IMR-90 (cell line): Measurements from ENCODE around the gene ELP6. TPM values are rescaled to one million over a fixed set of nuclear protein-coding genes. Genes with fewer than 3 reads are reported as not detected.

Experiments used
- ATAC-seq: fragments of 200-7000 bp; cut with Tn5 transposase; 2 replicates; pipeline ENCODE4 v1.9.1; 2020; ENCODE audit warnings: low read depth, mild to moderate bottlenecking, moderate library complexity
- BruUV-seq: library from RNA; stranded (reverse); fragments of 400-500 nt; replicated peaks from 2 replicates; lab custom pipeline; 2021; lab: Mats Ljungman, UMichigan
- CTCF ChIA-PET: fragments of 300-600 bp; formaldehyde crosslinking; extraction: SDS; loops from one replicate; lab custom pipeline; 2021; ENCODE audit warnings: antibody characterized with exemption; lab: Yijun Ruan, JAX
- POLR2A ChIA-PET: fragments of 300-600 bp; sonication (Branson Sonifier 250); formaldehyde crosslinking; loops from one replicate; lab custom pipeline; 2022; ENCODE audit warnings: antibody characterized with exemption; ENCODE audit not compliant: unreplicated experiment; lab: Charles Lee
- DNase-seq: peaks from one replicate; pipeline ENCODE4 v3.0.0; 2013
- H2AFZ ChIP-seq: replicated peaks from 2 replicates; pipeline ENCODE3; 2013; ENCODE audit warnings: low read length, mild to moderate bottlenecking; ENCODE audit not compliant: poor library complexity
- H2AK5ac ChIP-seq: 2 replicates; pipeline ENCODE4 v1.6.1; 2013; ENCODE audit warnings: low read depth, low read length, inconsistent platforms
- H2AK9ac ChIP-seq: replicated peaks from 2 replicates; pipeline ENCODE3; 2013; ENCODE audit warnings: mild to moderate bottlenecking, low read depth, low read length, moderate library complexity; ENCODE audit not compliant: poor library complexity
- H2BK120ac ChIP-seq: 2 replicates; pipeline ENCODE4 v1.6.1; 2013; ENCODE audit warnings: low read depth, low read length, inconsistent platforms
- H2BK15ac ChIP-seq: 3 replicates; pipeline ENCODE4 v1.6.1; 2013; ENCODE audit warnings: low read depth, low read length, inconsistent platforms
- H2BK20ac ChIP-seq: 2 replicates; pipeline ENCODE4 v1.6.1; 2013; ENCODE audit warnings: low read depth, mild to moderate bottlenecking, inconsistent platforms, low read length, moderate library complexity
- H2BK5ac ChIP-seq: 2 replicates; pipeline ENCODE4 v1.6.1; 2013; ENCODE audit warnings: mild to moderate bottlenecking, low read depth, low read length, inconsistent platforms; ENCODE audit not compliant: poor library complexity, severe bottlenecking
- H3K14ac ChIP-seq: replicated peaks from 2 replicates; pipeline ENCODE4 v1.6.1; 2013; ENCODE audit warnings: low read depth, low read length, inconsistent platforms
- H3K18ac ChIP-seq: 2 replicates; pipeline ENCODE4 v1.6.1; 2013; ENCODE audit warnings: low read depth, low read length, control low read depth
- H3K23ac ChIP-seq: 2 replicates; pipeline ENCODE4 v1.6.1; 2013; ENCODE audit warnings: low read depth, low read length, inconsistent platforms
- H3K27ac ChIP-seq: 2 replicates; pipeline ENCODE4 v1.5.1; 2013; ENCODE audit warnings: mild to moderate bottlenecking, control low read depth, low read length; ENCODE audit not compliant: insufficient read depth
- H3K27me3 ChIP-seq: 2 replicates; pipeline ENCODE4 v1.6.1; 2013; ENCODE audit warnings: low read length; ENCODE audit not compliant: control insufficient read depth, insufficient read depth
- H3K36me3 ChIP-seq: 2 replicates; pipeline ENCODE4 v1.6.1; 2013; ENCODE audit warnings: low read length, mixed read lengths; ENCODE audit not compliant: control insufficient read depth, insufficient read depth
- H3K4ac ChIP-seq: 2 replicates; pipeline ENCODE4 v1.6.1; 2013; ENCODE audit warnings: low read depth, low read length, inconsistent platforms
- H3K4me1 ChIP-seq: 2 replicates; pipeline ENCODE4 v1.6.1; 2013; ENCODE audit warnings: low read length, mixed read lengths; ENCODE audit not compliant: control insufficient read depth, insufficient read depth
- H3K4me2 ChIP-seq: 2 replicates; pipeline ENCODE4 v1.6.1; 2013; ENCODE audit warnings: low read depth, mild to moderate bottlenecking, control low read depth, low read length, moderate library complexity
- H3K4me3 ChIP-seq: 2 replicates; pipeline ENCODE4 v1.5.1; 2013; ENCODE audit warnings: low read depth, mild to moderate bottlenecking, control low read depth, low read length, moderate library complexity; ENCODE audit not compliant: insufficient read depth
- H3K56ac ChIP-seq: 2 replicates; pipeline ENCODE4 v1.6.1; 2013; ENCODE audit warnings: low read length, inconsistent platforms; ENCODE audit not compliant: insufficient read depth; ENCODE audit errors: extremely low read depth
- H3K79me1 ChIP-seq, 2 experiments: 2 replicates each; pipeline ENCODE4 v1.6.1; 2013; ENCODE audit warnings: low read length in 2 of 2, inconsistent platforms in 1 of 2, low read depth in 1 of 2
- H3K9ac ChIP-seq: 2 replicates; pipeline ENCODE4 v1.6.1; 2013; ENCODE audit warnings: low read depth, low read length, control low read depth
- H3K9me1 ChIP-seq: 2 replicates; pipeline ENCODE4 v1.6.1; 2013; ENCODE audit warnings: low read length, inconsistent platforms; ENCODE audit not compliant: insufficient read depth
- H3K9me3 ChIP-seq: 2 replicates; pipeline ENCODE4 v1.6.1; 2013; ENCODE audit warnings: low read length; ENCODE audit not compliant: control insufficient read depth, insufficient read depth
- H4K20me1 ChIP-seq: 2 replicates; pipeline ENCODE4 v1.6.1; 2013; ENCODE audit warnings: low read length, inconsistent platforms; ENCODE audit not compliant: insufficient read depth
- H4K5ac ChIP-seq: 2 replicates; pipeline ENCODE4 v1.6.1; 2013; ENCODE audit warnings: mild to moderate bottlenecking, low read depth, low read length, control low read depth
- H4K8ac ChIP-seq, 2 experiments: 2 replicates each; pipeline ENCODE4 v1.6.1; 2013; ENCODE audit warnings: low read depth in 2 of 2, low read length in 2 of 2, control low read depth in 1 of 2, inconsistent platforms in 1 of 2
- H4K91ac ChIP-seq: 2 replicates; pipeline ENCODE4 v1.6.1; 2013; ENCODE audit warnings: low read depth, low read length, inconsistent platforms; ENCODE audit not compliant: insufficient read depth
- CEBPB ChIP-seq: IDR thresholded peaks from 2 replicates; pipeline ENCODE4 v1.6.1; 2012; ENCODE audit warnings: low read depth, low read length, improper control_type of control experiment
- CHD1 ChIP-seq: IDR thresholded peaks from 2 replicates; pipeline ENCODE4 v1.6.1; 2012; ENCODE audit warnings: low read depth, low read length, improper control_type of control experiment
- FOS ChIP-seq: fragments of 150-350 bp; IDR thresholded peaks from 2 replicates; pipeline ENCODE4 v1.6.1; 2016; ENCODE audit warnings: low read depth, low read length
- MAZ ChIP-seq: IDR thresholded peaks from 2 replicates; pipeline ENCODE4 v1.6.1; 2012; ENCODE audit warnings: low read depth, mild to moderate bottlenecking, low read length, improper control_type of control experiment, moderate library complexity, borderline replicate concordance
- MXI1 ChIP-seq: IDR thresholded peaks from 2 replicates; pipeline ENCODE4 v1.6.1; 2012; ENCODE audit warnings: low read depth, mild to moderate bottlenecking, low read length, moderate library complexity, borderline replicate concordance
- NFE2L2 ChIP-seq: fragments of 150-350 bp; IDR thresholded peaks from 2 replicates; pipeline ENCODE4 v1.6.1; 2016; ENCODE audit warnings: low read depth, mild to moderate bottlenecking, low read length
- POLR2A ChIP-seq: IDR thresholded peaks from 2 replicates; pipeline ENCODE4 v1.6.1; 2012; ENCODE audit warnings: mild to moderate bottlenecking, low read depth, low read length
- RAD21 ChIP-seq: IDR thresholded peaks from 2 replicates; pipeline ENCODE4 v1.6.1; 2012; ENCODE audit warnings: low read length, improper control_type of control experiment
- RFX5 ChIP-seq: IDR thresholded peaks from 2 replicates; pipeline ENCODE4 v1.8.0; 2012; ENCODE audit warnings: low read depth, mild to moderate bottlenecking, low read length, moderate library complexity
- SMC3 ChIP-seq: fragments of 150-350 bp; IDR thresholded peaks from 2 replicates; pipeline ENCODE4 v1.6.1; 2016; ENCODE audit warnings: low read depth, mild to moderate bottlenecking, antibody characterized with exemption, low read length, moderate library complexity
- WGBS, 2 experiments: methylation state at CpG; one replicate each; pipeline versions ENCODE4 v1.1.5 to v1.1.7; 2013; ENCODE audit warnings: missing lambda C conversion rate in 2 of 2; ENCODE audit not compliant: insufficient read length in 1 of 2; ENCODE audit errors: extremely low coverage in 2 of 2; 5-methylcytosine and 5-hydroxymethylcytosine counted together
- dilution Hi-C: fragments of 300-500 bp; cut with HindIII; formaldehyde crosslinking; loops from one replicate; pipeline ENCODE4 v1.14.3; 2018; ENCODE audit warnings: low sequenced_read_pairs; ENCODE audit not compliant: unreplicated experiment
- in situ Hi-C: fragments of 300-500 bp; cut with MboI; formaldehyde crosslinking; loops from 3 replicates; pipeline ENCODE4 v1.14.3; 2019; ENCODE audit warnings: low sequenced_read_pairs, inconsistent platforms, mixed read lengths
- intact Hi-C: fragments of 100-400 bp; cut with micrococcal nuclease; formaldehyde crosslinking; loops from 2 replicates; pipeline ENCODE4 v1.10.0; 2022
- polyA plus RNA-seq, 3 experiments: library from polyadenylated mRNA; depleted of rRNA; stranded (reverse); fragments of >200 nt; gene quantifications; 2 replicates each; pipeline ENCODE4 v1.2.3, GENCODE V29; 2012; ENCODE audit warnings: low replicate concordance in 1 of 3
- total RNA-seq: library from RNA; depleted of rRNA; stranded (reverse); fragments of >200 nt; gene quantifications from 2 replicates; pipeline ENCODE4 v1.2.3, GENCODE V29; 2012
- TF ChIP-seq, protein P1 (sequence below): fragments of 150-350 bp; IDR thresholded peaks from 2 replicates; pipeline ENCODE4 v1.6.1; 2016; ENCODE audit warnings: low read depth, mild to moderate bottlenecking, low read length, moderate library complexity, borderline replicate concordance
- TF ChIP-seq, protein P2 (sequence below): conservative IDR thresholded peaks from 2 replicates; pipeline ENCODE4 v1.5.1; 2012; ENCODE audit warnings: mild to moderate bottlenecking, low read depth, low read length, improper control_type of control experiment
- TF ChIP-seq, protein P3 (sequence below): fragments of 150-350 bp; IDR thresholded peaks from 2 replicates; pipeline ENCODE4 v1.6.1; 2017; ENCODE audit warnings: mild to moderate bottlenecking, antibody characterized with exemption, low read length, low read depth

The ELP6 gene
- total and polyA plus RNA-seq, 2 of the 4 experiments (the other 2 are of a cell fraction), result 31.4 to 44.9 TPM

DNA sequence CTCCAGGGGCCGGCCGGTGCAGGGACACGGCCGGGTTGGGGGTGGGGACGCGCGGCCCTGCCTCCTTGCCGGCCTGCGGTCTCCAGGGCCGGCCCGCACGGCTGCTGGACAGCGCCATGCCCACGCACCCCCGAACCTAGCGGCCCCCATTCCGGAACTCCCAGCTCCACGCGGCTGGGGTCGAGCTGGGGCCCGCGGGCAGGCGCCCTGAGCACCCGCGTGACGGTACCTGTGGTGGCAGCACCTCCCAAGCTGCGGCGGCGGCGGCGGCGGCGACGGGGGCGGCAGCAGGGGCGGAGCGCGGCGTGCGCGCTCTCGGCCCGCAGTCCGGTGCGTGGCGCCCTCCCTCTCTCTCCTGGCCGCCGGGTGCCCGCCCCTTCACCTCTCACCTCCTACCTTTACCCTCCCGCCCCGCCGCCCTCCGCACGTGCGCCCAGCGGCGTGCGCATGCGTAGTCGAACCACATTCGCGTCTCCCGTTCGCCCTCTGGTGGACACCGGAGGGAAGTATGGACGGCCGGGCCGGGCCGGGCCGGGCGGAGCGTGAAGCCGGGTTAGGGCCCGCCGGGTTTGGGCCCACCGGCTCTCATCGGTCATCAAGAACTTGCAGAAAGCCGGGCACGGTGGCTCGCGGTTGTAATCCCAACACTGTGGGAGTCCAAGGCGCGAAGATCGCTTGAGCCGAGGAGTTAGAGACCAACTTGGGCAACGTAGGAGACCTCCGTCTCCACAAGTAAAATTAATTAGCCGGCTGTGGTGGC lies 37.8 kb downstream of the ELP6 start, which contains the start of gene SCAP:
SCAP (minus strand) TSS at position 372 of the 760 bp plus-strand sequence. CDS start 32,948 bp downstream, outside the sequence.
- H3K56ac ChIP-seq, result peak within 1 kb of the TSS; percentile 60
- peak within 1 kb of the TSS; percentile 74 for H2BK5ac ChIP-seq
- in situ Hi-C loops (loop anchor here (5.0 kb wide), 1 partner anchor 53 kb away; no protein-coding TSS in a partner anchor), dilution Hi-C loops (no loop called here), intact Hi-C loops (loop anchor here (1.0 kb wide), 2 partner anchors 37 to 54 kb away; no protein-coding TSS in a partner anchor)
- peaks cover 3% of the 10 kb centered on the region; the same call in 1 of the 2 replicates for H3K9me1 ChIP-seq
- H2AFZ ChIP-seq, result peak within 1 kb of the TSS; percentile 98
- H3K18ac ChIP-seq, result peak within 1 kb of the TSS; percentile 42; the same call in 1 of the 2 replicates
- no TSS peak for BruUV-seq
- 0 out of 2 replicates have a peak within 1 kb of the TSS, but pooled peaks have one; percentile 59 for H2BK120ac ChIP-seq
- H3K9me3 ChIP-seq, result no peaks in the 10 kb centered on the region
- no peak within 1 kb of the TSS for H2BK20ac ChIP-seq
- DNase-seq, result peak; percentile 64
- H3K27me3 ChIP-seq, result no peaks in the 10 kb centered on the region
- peaks cover 3 to 33% of the 10 kb centered on the region in 2 experiments for H3K79me1 ChIP-seq
- ChIA-PET POLR2A (no interaction called here), CTCF (interaction anchor here (0.9 to 1.0 kb wide), 2 partner anchors 51 to 55 kb away, joined by 3 read pairs; no protein-coding TSS in a partner anchor)
- H3K4me3 ChIP-seq, result peak within 1 kb of the TSS; percentile 85
- peaks cover 13% of the 10 kb centered on the region; the same call in 1 of the 2 replicates for H4K20me1 ChIP-seq
- H2BK15ac ChIP-seq, result no peak within 1 kb of the TSS
- H3K4me1 ChIP-seq, result peaks cover 2% of the 10 kb centered on the region; the same call in 1 of the 2 replicates
- peak within 1 kb of the TSS; percentile 52; the same call in 1 of the 2 replicates for H2AK5ac ChIP-seq
- 3% methylated on average over 33 of the region's 88 CpGs; no CpG with 5 or more reads in 1 of the 2 experiments for WGBS, 2 experiments
- H2AK9ac ChIP-seq, result peak within 1 kb of the TSS; percentile 94
- peak within 1 kb of the TSS; percentile 81 for H3K9ac ChIP-seq
- peak within 1 kb of the TSS; percentile 83 for H3K27ac ChIP-seq
- peak within 1 kb of the TSS; percentile 93 to 98 for H4K8ac ChIP-seq
- H3K4ac ChIP-seq, result peak within 1 kb of the TSS; percentile 87
- H3K23ac ChIP-seq, result peak within 1 kb of the TSS; percentile 58; the same call in 1 of the 2 replicates
- H3K14ac ChIP-seq, result peak within 1 kb of the TSS; percentile 94
- H4K5ac ChIP-seq, result peak within 1 kb of the TSS; percentile 98
- H4K91ac ChIP-seq, result peak within 1 kb of the TSS; percentile 76; the same call in 1 of the 2 replicates
- peak within 1 kb of the TSS; percentile 86 for H3K4me2 ChIP-seq
- ATAC-seq, result peak; percentile 94
- no peaks in the 10 kb centered on the region for H3K36me3 ChIP-seq
- TF ChIP-seq MXI1 (peak; percentile 89), RAD21 (peak; percentile 51), MAZ (peak; percentile 28; the same call in 1 of the 2 replicates), NFE2L2 (peak; percentile 8; the same call in 1 of the 2 replicates), RFX5 (no peak), POLR2A (no peak), FOS (no peak), SMC3 (peak; percentile 73), CHD1 (no peak), CEBPB (no peak)
- TF ChIP-seq, protein P1, sequence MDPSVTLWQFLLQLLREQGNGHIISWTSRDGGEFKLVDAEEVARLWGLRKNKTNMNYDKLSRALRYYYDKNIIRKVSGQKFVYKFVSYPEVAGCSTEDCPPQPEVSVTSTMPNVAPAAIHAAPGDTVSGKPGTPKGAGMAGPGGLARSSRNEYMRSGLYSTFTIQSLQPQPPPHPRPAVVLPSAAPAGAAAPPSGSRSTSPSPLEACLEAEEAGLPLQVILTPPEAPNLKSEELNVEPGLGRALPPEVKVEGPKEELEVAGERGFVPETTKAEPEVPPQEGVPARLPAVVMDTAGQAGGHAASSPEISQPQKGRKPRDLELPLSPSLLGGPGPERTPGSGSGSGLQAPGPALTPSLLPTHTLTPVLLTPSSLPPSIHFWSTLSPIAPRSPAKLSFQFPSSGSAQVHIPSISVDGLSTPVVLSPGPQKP, result no peak
- TF ChIP-seq, protein P2, sequence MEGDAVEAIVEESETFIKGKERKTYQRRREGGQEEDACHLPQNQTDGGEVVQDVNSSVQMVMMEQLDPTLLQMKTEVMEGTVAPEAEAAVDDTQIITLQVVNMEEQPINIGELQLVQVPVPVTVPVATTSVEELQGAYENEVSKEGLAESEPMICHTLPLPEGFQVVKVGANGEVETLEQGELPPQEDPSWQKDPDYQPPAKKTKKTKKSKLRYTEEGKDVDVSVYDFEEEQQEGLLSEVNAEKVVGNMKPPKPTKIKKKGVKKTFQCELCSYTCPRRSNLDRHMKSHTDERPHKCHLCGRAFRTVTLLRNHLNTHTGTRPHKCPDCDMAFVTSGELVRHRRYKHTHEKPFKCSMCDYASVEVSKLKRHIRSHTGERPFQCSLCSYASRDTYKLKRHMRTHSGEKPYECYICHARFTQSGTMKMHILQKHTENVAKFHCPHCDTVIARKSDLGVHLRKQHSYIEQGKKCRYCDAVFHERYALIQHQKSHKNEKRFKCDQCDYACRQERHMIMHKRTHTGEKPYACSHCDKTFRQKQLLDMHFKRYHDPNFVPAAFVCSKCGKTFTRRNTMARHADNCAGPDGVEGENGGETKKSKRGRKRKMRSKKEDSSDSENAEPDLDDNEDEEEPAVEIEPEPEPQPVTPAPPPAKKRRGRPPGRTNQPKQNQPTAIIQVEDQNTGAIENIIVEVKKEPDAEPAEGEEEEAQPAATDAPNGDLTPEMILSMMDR, result peak; percentile 87
- TF ChIP-seq, protein P3, sequence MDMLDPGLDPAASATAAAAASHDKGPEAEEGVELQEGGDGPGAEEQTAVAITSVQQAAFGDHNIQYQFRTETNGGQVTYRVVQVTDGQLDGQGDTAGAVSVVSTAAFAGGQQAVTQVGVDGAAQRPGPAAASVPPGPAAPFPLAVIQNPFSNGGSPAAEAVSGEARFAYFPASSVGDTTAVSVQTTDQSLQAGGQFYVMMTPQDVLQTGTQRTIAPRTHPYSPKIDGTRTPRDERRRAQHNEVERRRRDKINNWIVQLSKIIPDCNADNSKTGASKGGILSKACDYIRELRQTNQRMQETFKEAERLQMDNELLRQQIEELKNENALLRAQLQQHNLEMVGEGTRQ, result peak; percentile 83
